HG02571 (cell line): ENCODE results near the gene RNF126.
"Not testable (repeated sequence)": the region's sequence is repeated elsewhere in the genome, so short reads cannot be mapped to it uniquely, and the experiment has no call there.

Experiments used
- ATAC-seq: cut with Tn5 transposase; IDR thresholded peaks from one replicate; pipeline ENCODE4 v1.9.1; 2021; ENCODE audit warnings: mild to moderate bottlenecking, moderate library complexity; ENCODE audit not compliant: unreplicated experiment

RNF126 gene

GRCh38 chr19:616062-616700, 46.8 kb downstream of the RNF126 start:
- ATAC-seq, result no peak

- no peak for ATAC-seq
Measured at GRCh38 chr19:615619-616018, 47.4 kb downstream of the RNF126 start.

- no peak for ATAC-seq
Measured at GRCh38 chr19:613732-614567, 49.1 kb downstream of the RNF126 start.

- ATAC-seq, result no peak
Measured at GRCh38 chr19:612941-613340, 50.1 kb downstream of the RNF126 start.

GRCh38 chr19:611481-611868, 51.5 kb downstream of the RNF126 start:
- no peak for ATAC-seq

- ATAC-seq, result no peak
Measured at GRCh38 chr19:610801-611480, 52.1 kb downstream of the RNF126 start.

- ATAC-seq, result no peak
Measured at GRCh38 chr19:610071-610800, 52.8 kb downstream of the RNF126 start.

GRCh38 chr19:609004-609346, 54.0 kb downstream of the RNF126 start:
- no peak for ATAC-seq

GRCh38 chr19:608155-609003, 54.6 kb downstream of the RNF126 start:
- no peak for ATAC-seq

- ATAC-seq, result no peak
Measured at GRCh38 chr19:607301-608154, 55.5 kb downstream of the RNF126 start.

GRCh38 chr19:605061-605971, 57.7 kb downstream of the RNF126 start:
- ATAC-seq, result not testable (repeated sequence)

GRCh38 chr19:604355-604754, 58.7 kb downstream of the RNF126 start:
- ATAC-seq, result no peak

- not testable (repeated sequence) for ATAC-seq
Measured at GRCh38 chr19:603779-604178, 59.2 kb downstream of the RNF126 start.

- not testable (repeated sequence) for ATAC-seq
Measured at GRCh38 chr19:603302-603639, 59.7 kb downstream of the RNF126 start.

GRCh38 chr19:602391-603301, 60.4 kb downstream of the RNF126 start:
- ATAC-seq, result no peak

GRCh38 chr19:601790-602189, 61.2 kb downstream of the RNF126 start:
- no peak for ATAC-seq

GRCh38 chr19:601310-601709, 61.7 kb downstream of the RNF126 start:
- ATAC-seq, result no peak
